GM12878 (cell line): Measurements from ENCODE around the gene ABCG4.

ENCODE experiments used
- CBX5 ChIP-seq: sonication (generic); IDR thresholded peaks from 2 replicates; pipeline ENCODE4 v1.6.1; 2016; ENCODE audit warnings: low read depth, moderate library complexity, mild to moderate bottlenecking, inconsistent platforms
- JUND ChIP-seq: IDR thresholded peaks from 2 replicates; pipeline ENCODE4 v1.6.1; 2012; ENCODE audit warnings: low read depth, mild to moderate bottlenecking, low read length, improper control_type of control experiment, moderate library complexity
- NR2F1 ChIP-seq: fragments of 450-650 bp; conservative IDR thresholded peaks from 2 replicates; pipeline ENCODE4 v1.6.1; 2017; ENCODE audit warnings: mild to moderate bottlenecking
- POLR2A ChIP-seq: IDR thresholded peaks from 2 replicates; pipeline ENCODE4 v1.6.1; 2011; ENCODE audit warnings: low read depth, mild to moderate bottlenecking, low read length
- POLR2AphosphoS5 ChIP-seq: IDR thresholded peaks from 2 replicates; pipeline ENCODE4 v1.6.1; 2011; ENCODE audit warnings: mild to moderate bottlenecking, low read length, inconsistent platforms
- SIN3A ChIP-seq: IDR thresholded peaks from 2 replicates; pipeline ENCODE4 v1.6.1; 2012; ENCODE audit warnings: low read depth, low read length, improper control_type of control experiment
- SRF ChIP-seq, 2 experiments: IDR thresholded peaks; 2 replicates each; pipeline ENCODE4 v1.6.1; 2011; ENCODE audit warnings: low read depth in 2 of 2, low read length in 2 of 2, mild to moderate bottlenecking in 1 of 2, moderate library complexity in 1 of 2
- WRNIP1 ChIP-seq: IDR thresholded peaks from 2 replicates; pipeline ENCODE4 v1.6.1; 2011; ENCODE audit warnings: low read depth, low read length, improper control_type of control experiment, borderline replicate concordance
- ZSCAN29 ChIP-seq: fragments of 450-650 bp; IDR thresholded peaks from 2 replicates; pipeline ENCODE4 v1.6.1; 2017; ENCODE audit warnings: mild to moderate bottlenecking, moderate library complexity
- TF ChIP-seq, protein P1 (sequence below), 3 experiments: IDR thresholded peaks in 2 of 3; conservative IDR thresholded peaks in 1 of 3; 2 replicates each; pipeline ENCODE4 v1.5.1; 2011; ENCODE audit warnings: low read depth in 3 of 3, low read length in 3 of 3, mild to moderate bottlenecking in 3 of 3, control low read depth in 2 of 3, moderate library complexity in 2 of 3, inconsistent platforms in 1 of 3, mixed read lengths in 1 of 3; ENCODE audit not compliant: control insufficient read depth in 2 of 3, insufficient read depth in 1 of 3; ENCODE audit errors: extremely low read depth in 1 of 3
- TF ChIP-seq, protein P2 (sequence below): IDR thresholded peaks from 2 replicates; pipeline ENCODE4 v1.6.1; 2011; ENCODE audit warnings: low read depth, low read length, improper control_type of control experiment, borderline replicate concordance

DNA sequence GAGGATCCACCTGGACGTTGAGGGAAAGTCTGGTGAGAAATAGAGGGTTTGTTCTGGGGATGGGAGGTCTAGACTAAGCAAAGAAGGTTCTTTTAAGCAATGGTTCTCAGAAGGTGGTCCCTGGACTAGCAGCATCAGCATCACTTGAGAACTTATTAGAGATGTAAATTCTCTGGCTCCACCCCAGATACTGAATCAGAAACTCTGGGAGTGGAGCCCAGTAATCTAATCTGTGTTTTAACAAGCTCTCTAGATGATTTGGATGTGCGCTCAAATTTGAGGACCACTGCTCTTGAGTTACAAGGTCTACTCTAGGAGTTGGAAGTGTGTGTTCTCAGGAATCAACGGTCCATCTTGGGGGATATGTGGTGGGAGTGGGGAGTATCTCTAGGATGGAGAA, 3.3 kb upstream of the ABCG4 start:
- TF ChIP-seq, protein P1, sequence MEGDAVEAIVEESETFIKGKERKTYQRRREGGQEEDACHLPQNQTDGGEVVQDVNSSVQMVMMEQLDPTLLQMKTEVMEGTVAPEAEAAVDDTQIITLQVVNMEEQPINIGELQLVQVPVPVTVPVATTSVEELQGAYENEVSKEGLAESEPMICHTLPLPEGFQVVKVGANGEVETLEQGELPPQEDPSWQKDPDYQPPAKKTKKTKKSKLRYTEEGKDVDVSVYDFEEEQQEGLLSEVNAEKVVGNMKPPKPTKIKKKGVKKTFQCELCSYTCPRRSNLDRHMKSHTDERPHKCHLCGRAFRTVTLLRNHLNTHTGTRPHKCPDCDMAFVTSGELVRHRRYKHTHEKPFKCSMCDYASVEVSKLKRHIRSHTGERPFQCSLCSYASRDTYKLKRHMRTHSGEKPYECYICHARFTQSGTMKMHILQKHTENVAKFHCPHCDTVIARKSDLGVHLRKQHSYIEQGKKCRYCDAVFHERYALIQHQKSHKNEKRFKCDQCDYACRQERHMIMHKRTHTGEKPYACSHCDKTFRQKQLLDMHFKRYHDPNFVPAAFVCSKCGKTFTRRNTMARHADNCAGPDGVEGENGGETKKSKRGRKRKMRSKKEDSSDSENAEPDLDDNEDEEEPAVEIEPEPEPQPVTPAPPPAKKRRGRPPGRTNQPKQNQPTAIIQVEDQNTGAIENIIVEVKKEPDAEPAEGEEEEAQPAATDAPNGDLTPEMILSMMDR (IDR thresholded peaks at IDR 0.05 in 2 of 3, conservative IDR thresholded peaks at IDR 0.05 in 1 of 3; ENCODE audit: control insufficient read depth in 2 of 3, extremely low read depth in 1 of 3, insufficient read depth in 1 of 3, low read depth in 3 of 3, low read length in 3 of 3): no peak
- TF ChIP-seq SRF (IDR thresholded peaks at IDR 0.05; ENCODE audit: low read depth in 2 of 2, low read length in 2 of 2): no peak
- no peak for TF ChIP-seq WRNIP1
- TF ChIP-seq, protein P2, sequence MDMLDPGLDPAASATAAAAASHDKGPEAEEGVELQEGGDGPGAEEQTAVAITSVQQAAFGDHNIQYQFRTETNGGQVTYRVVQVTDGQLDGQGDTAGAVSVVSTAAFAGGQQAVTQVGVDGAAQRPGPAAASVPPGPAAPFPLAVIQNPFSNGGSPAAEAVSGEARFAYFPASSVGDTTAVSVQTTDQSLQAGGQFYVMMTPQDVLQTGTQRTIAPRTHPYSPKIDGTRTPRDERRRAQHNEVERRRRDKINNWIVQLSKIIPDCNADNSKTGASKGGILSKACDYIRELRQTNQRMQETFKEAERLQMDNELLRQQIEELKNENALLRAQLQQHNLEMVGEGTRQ: no peak
- TF ChIP-seq NR2F1: no peak
- no peak for TF ChIP-seq JUND
- TF ChIP-seq POLR2A: no peak
- no peak for TF ChIP-seq ZSCAN29
- no peak for TF ChIP-seq POLR2AphosphoS5
- no peak for TF ChIP-seq SIN3A
- no peak for TF ChIP-seq CBX5
